Body of pancreas (tissue), 4 donors: ENCODE data around the gene CAPN1.

Experiments used
- POLR2A ChIP-seq, 3 donors: fragments of 450-650 bp; IDR thresholded peaks; one replicate each; pipeline ENCODE4 v1.6.1; 2016; ENCODE audit warnings: antibody characterized with exemption in 3 of 3, mild to moderate bottlenecking in 2 of 3
- TF ChIP-seq, protein P1 (sequence below), 7 experiments: fragments of 450-650 bp in 4 of 7; fragments of 200-600 bp in 3 of 7; sonication (generic) in 3 of 7; IDR thresholded peaks; one replicate each; pipeline ENCODE4 v1.5.1; 2016 to 2019; ENCODE audit warnings: antibody characterized with exemption in 7 of 7

GRCh38 chr11:65184146-65184545 lies 2.4 kb downstream of the CAPN1 start:
- TF ChIP-seq, protein P1, sequence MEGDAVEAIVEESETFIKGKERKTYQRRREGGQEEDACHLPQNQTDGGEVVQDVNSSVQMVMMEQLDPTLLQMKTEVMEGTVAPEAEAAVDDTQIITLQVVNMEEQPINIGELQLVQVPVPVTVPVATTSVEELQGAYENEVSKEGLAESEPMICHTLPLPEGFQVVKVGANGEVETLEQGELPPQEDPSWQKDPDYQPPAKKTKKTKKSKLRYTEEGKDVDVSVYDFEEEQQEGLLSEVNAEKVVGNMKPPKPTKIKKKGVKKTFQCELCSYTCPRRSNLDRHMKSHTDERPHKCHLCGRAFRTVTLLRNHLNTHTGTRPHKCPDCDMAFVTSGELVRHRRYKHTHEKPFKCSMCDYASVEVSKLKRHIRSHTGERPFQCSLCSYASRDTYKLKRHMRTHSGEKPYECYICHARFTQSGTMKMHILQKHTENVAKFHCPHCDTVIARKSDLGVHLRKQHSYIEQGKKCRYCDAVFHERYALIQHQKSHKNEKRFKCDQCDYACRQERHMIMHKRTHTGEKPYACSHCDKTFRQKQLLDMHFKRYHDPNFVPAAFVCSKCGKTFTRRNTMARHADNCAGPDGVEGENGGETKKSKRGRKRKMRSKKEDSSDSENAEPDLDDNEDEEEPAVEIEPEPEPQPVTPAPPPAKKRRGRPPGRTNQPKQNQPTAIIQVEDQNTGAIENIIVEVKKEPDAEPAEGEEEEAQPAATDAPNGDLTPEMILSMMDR (IDR thresholded peaks at IDR 0.05) = no peak
- TF ChIP-seq POLR2A (IDR thresholded peaks at IDR 0.05) = no peak
